ENCODE measurements around the gene MYO1F.
A peak's percentile ranks its signal among the peaks of the same experiment; 100 is the strongest.
"Not testable (repeated sequence)": the region's sequence is repeated elsewhere in the genome, so short reads cannot be mapped to it uniquely, and the experiment has no call there.

The MYO1F gene

GRCh38 chr19:8517551-8518442 is 59.4 kb downstream of the MYO1F start:
- Histone ChIP-seq H3K4me1 (ENCODE audit: control insufficient read depth, insufficient read depth, low read length, poor library complexity, severe bottlenecking) (peaks cover 14% of the 10 kb centered on the region), H3K27ac (ENCODE audit: low read depth, low read length, severe bottlenecking) (peak overlapping the region; percentile 25), H3K4me3 (ENCODE audit: extremely low read depth, insufficient read depth, low read length, poor library complexity, severe bottlenecking) (no peak overlapping the region), H3K9me3 (ENCODE audit: control insufficient read depth, low read length) (no peaks in the 10 kb centered on the region), H3K36me3 (ENCODE audit: control insufficient read depth, insufficient read depth, low read length) (no peaks in the 10 kb centered on the region)
- 76 to 79% methylated on average over 9 to 10 of the region's 10 CpGs for WGBS, 2 experiments (ENCODE audit: insufficient coverage in 2 of 2)

- Histone ChIP-seq H3K4me1 (ENCODE audit: control insufficient read depth, insufficient read depth, low read length, poor library complexity, severe bottlenecking) (peaks cover 19% of the 10 kb centered on the region), H3K4me3 (ENCODE audit: extremely low read depth, insufficient read depth, low read length, poor library complexity, severe bottlenecking) (no peak overlapping the region), H3K27ac (ENCODE audit: low read depth, low read length, severe bottlenecking) (no peak overlapping the region), H3K36me3 (ENCODE audit: control insufficient read depth, insufficient read depth, low read length) (peaks cover 2% of the 10 kb centered on the region), H3K9me3 (ENCODE audit: control insufficient read depth, low read length) (no peaks in the 10 kb centered on the region)
- 83 to 98% methylated on average over 1 to 6 of the region's 11 CpGs for WGBS, 2 experiments (ENCODE audit: insufficient coverage in 2 of 2)
Measured at GRCh38 chr19:8515317-8515716, 61.9 kb downstream of the MYO1F start.

- H3K4me1 ChIP-seq (ENCODE audit: control insufficient read depth, insufficient read depth, low read length, poor library complexity, severe bottlenecking): peaks cover 19% of the 10 kb centered on the region
- peak overlapping the region; percentile 58 for H3K4me3 ChIP-seq (ENCODE audit: extremely low read depth, insufficient read depth, low read length, poor library complexity, severe bottlenecking)
- not testable (repeated sequence) for H3K36me3 ChIP-seq (ENCODE audit: control insufficient read depth, insufficient read depth, low read length); H3K9me3 ChIP-seq (ENCODE audit: control insufficient read depth, low read length)
- peak overlapping the region; percentile 95 for H3K27ac ChIP-seq (ENCODE audit: low read depth, low read length, severe bottlenecking)
- 93 to 95% methylated on average over 15 to 19 of the region's 21 CpGs for WGBS, 2 experiments (ENCODE audit: insufficient coverage in 2 of 2)
Measured at GRCh38 chr19:8514505-8515009, 62.7 kb downstream of the MYO1F start.

GRCh38 chr19:8513687-8514504 is 63.3 kb downstream of the MYO1F start, which contains the start of gene ZNF414:
Gene ZNF414 (minus strand): TSS chr19:8514167. CDS start chr19:8514046, 121 bp downstream.
- H3K36me3 ChIP-seq (ENCODE audit: control insufficient read depth, insufficient read depth, low read length): peaks cover 4% of the 10 kb centered on the region
- WGBS, 2 experiments (ENCODE audit: insufficient coverage in 2 of 2): 4 to 8% methylated on average over 36 to 65 of the region's 70 CpGs
- no peaks in the 10 kb centered on the region for H3K9me3 ChIP-seq (ENCODE audit: control insufficient read depth, low read length)
- H3K27ac ChIP-seq (ENCODE audit: low read depth, low read length, severe bottlenecking): peak within 1 kb of the TSS; percentile 95
- H3K4me1 ChIP-seq (ENCODE audit: control insufficient read depth, insufficient read depth, low read length, poor library complexity, severe bottlenecking): peaks cover 19% of the 10 kb centered on the region
- H3K4me3 ChIP-seq (ENCODE audit: extremely low read depth, insufficient read depth, low read length, poor library complexity, severe bottlenecking): peak within 1 kb of the TSS; percentile 58

- peak overlapping the region; percentile 58 for H3K4me3 ChIP-seq (ENCODE audit: extremely low read depth, insufficient read depth, low read length, poor library complexity, severe bottlenecking)
- peaks cover 18% of the 10 kb centered on the region for H3K4me1 ChIP-seq (ENCODE audit: control insufficient read depth, insufficient read depth, low read length, poor library complexity, severe bottlenecking)
- peak overlapping the region; percentile 95 for H3K27ac ChIP-seq (ENCODE audit: low read depth, low read length, severe bottlenecking)
- H3K36me3 ChIP-seq (ENCODE audit: control insufficient read depth, insufficient read depth, low read length): peaks cover 4% of the 10 kb centered on the region
- WGBS, 2 experiments (ENCODE audit: insufficient coverage in 2 of 2): 68 to 72% methylated on average over 13 to 19 of the region's 19 CpGs
- no peaks in the 10 kb centered on the region for H3K9me3 ChIP-seq (ENCODE audit: control insufficient read depth, low read length)
Measured at GRCh38 chr19:8513036-8513686, 64.1 kb downstream of the MYO1F start.

- Histone ChIP-seq H3K9me3 (ENCODE audit: control insufficient read depth, low read length) (no peaks in the 10 kb centered on the region), H3K4me3 (ENCODE audit: extremely low read depth, insufficient read depth, low read length, poor library complexity, severe bottlenecking) (peak overlapping the region; percentile 58), H3K36me3 (ENCODE audit: control insufficient read depth, insufficient read depth, low read length) (peaks cover 4% of the 10 kb centered on the region), H3K27ac (ENCODE audit: low read depth, low read length, severe bottlenecking) (peak overlapping the region; percentile 95), H3K4me1 (ENCODE audit: control insufficient read depth, insufficient read depth, low read length, poor library complexity, severe bottlenecking) (peaks cover 14% of the 10 kb centered on the region)
- 85 to 97% methylated on average over 16 to 17 of the region's 22 CpGs for WGBS, 2 experiments (ENCODE audit: insufficient coverage in 2 of 2)
Measured at GRCh38 chr19:8512115-8512967, 64.9 kb downstream of the MYO1F start.

GRCh38 chr19:8511573-8512101 is 65.6 kb downstream of the MYO1F start:
- Histone ChIP-seq H3K27ac (ENCODE audit: low read depth, low read length, severe bottlenecking) (no peak overlapping the region), H3K9me3 (ENCODE audit: control insufficient read depth, low read length) (no peaks in the 10 kb centered on the region), H3K36me3 (ENCODE audit: control insufficient read depth, insufficient read depth, low read length) (peaks cover 4% of the 10 kb centered on the region), H3K4me3 (ENCODE audit: extremely low read depth, insufficient read depth, low read length, poor library complexity, severe bottlenecking) (no peak overlapping the region), H3K4me1 (ENCODE audit: control insufficient read depth, insufficient read depth, low read length, poor library complexity, severe bottlenecking) (peaks cover 14% of the 10 kb centered on the region)
- 96 to 98% methylated on average over 37 to 45 of the region's 45 CpGs for WGBS, 2 experiments (ENCODE audit: insufficient coverage in 2 of 2)

- WGBS, 2 experiments (ENCODE audit: insufficient coverage in 2 of 2): 94 to 97% methylated on average over 43 to 46 of the region's 52 CpGs
- no peaks in the 10 kb centered on the region for H3K9me3 ChIP-seq (ENCODE audit: control insufficient read depth, low read length)
- H3K4me3 ChIP-seq (ENCODE audit: extremely low read depth, insufficient read depth, low read length, poor library complexity, severe bottlenecking): no peak overlapping the region
- H3K4me1 ChIP-seq (ENCODE audit: control insufficient read depth, insufficient read depth, low read length, poor library complexity, severe bottlenecking): peaks cover 14% of the 10 kb centered on the region
- H3K27ac ChIP-seq (ENCODE audit: low read depth, low read length, severe bottlenecking): no peak overlapping the region
- H3K36me3 ChIP-seq (ENCODE audit: control insufficient read depth, insufficient read depth, low read length): peaks cover 4% of the 10 kb centered on the region
Measured at GRCh38 chr19:8510589-8511115, 66.6 kb downstream of the MYO1F start.

- Histone ChIP-seq H3K4me3 (ENCODE audit: extremely low read depth, insufficient read depth, low read length, poor library complexity, severe bottlenecking) (peak overlapping the region; percentile 50), H3K36me3 (ENCODE audit: control insufficient read depth, insufficient read depth, low read length) (peaks cover 4% of the 10 kb centered on the region), H3K9me3 (ENCODE audit: control insufficient read depth, low read length) (no peaks in the 10 kb centered on the region), H3K4me1 (ENCODE audit: control insufficient read depth, insufficient read depth, low read length, poor library complexity, severe bottlenecking) (no peaks in the 10 kb centered on the region), H3K27ac (ENCODE audit: low read depth, low read length, severe bottlenecking) (no peak overlapping the region)
- 45 to 50% methylated on average over 15 to 16 of the region's 18 CpGs for WGBS, 2 experiments (ENCODE audit: insufficient coverage in 2 of 2)
Measured at GRCh38 chr19:8506402-8506957, 70.8 kb downstream of the MYO1F start.

Data from mesodermal cell (in vitro differentiated cells).